ENCODE measurements around the gene ATP6V1F.

DNA sequence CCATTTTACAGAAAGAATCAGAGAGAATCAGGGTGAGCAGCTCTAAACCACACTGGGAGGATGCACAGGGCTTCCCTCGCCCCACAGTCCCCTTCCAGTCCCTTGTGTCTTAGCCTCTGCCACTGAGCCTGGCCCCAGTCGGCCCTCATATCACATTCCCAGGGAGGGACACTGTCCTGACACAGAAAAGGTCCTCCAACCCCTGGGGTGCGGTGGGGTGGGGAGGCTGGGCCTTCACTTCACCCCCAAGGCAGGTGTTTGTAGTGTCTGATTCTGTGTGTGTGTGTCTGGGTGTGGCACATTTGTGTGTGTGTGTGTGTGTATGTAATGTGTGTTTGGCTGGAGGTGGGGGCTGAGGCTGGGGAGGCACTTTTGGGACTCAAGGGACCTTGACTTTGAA lies 49.6 kb downstream of the ATP6V1F start:
- TF ChIP-seq PAX5 (IDR thresholded peaks at IDR 0.05; ENCODE audit: insufficient read depth, low read length, severe bottlenecking) (no peak), POLR2A (IDR thresholded peaks at IDR 0.05; ENCODE audit: low read depth, low read length) (no peak), TAF1 (IDR thresholded peaks at IDR 0.05; ENCODE audit: low read depth, low read length) (no peak), POLR2AphosphoS5 (IDR thresholded peaks at IDR 0.05; ENCODE audit: low read depth, low read length) (no peak), SPI1 (IDR thresholded peaks at IDR 0.05; ENCODE audit: low read depth, low read length) (no peak)

All from GM12891 (cell line).